ENCODE data around the gene EPS8L3.
A peak's percentile ranks its signal among the peaks of the same experiment; 100 is the strongest.
"Not testable (repeated sequence)": the region's sequence is repeated elsewhere in the genome, so short reads cannot be mapped to it uniquely, and the experiment has no call there.

EPS8L3 gene

GRCh38 chr1:109776206-109776835 lies 12.6 kb upstream of the EPS8L3 start:
- no peak for ATAC-seq
- Mint-ChIP-seq H3K27me3 (no peaks in the 10 kb centered on the region), H3K4me3 (no peak overlapping the region), H3K27ac (peak overlapping the region; percentile 15), H3K9me3 (peaks cover 6% of the 10 kb centered on the region), H3K36me3 (peaks cover 5% of the 10 kb centered on the region), H3K4me1 (peaks cover 18% of the 10 kb centered on the region)

- no peak overlapping the region for H3K4me3 Mint-ChIP-seq
- H3K36me3 Mint-ChIP-seq, result no peaks in the 10 kb centered on the region
- no peak overlapping the region for H3K27ac Mint-ChIP-seq
- H3K27me3 Mint-ChIP-seq, result no peaks in the 10 kb centered on the region
- peaks cover 18% of the 10 kb centered on the region for H3K4me1 Mint-ChIP-seq
- no peak for ATAC-seq
- no peaks in the 10 kb centered on the region for H3K9me3 Mint-ChIP-seq
Observed at GRCh38 chr1:109775398-109775797, 11.7 kb upstream of the EPS8L3 start.

GRCh38 chr1:109773900-109774485 lies 10.3 kb upstream of the EPS8L3 start:
- Mint-ChIP-seq H3K4me3 (no peak overlapping the region), H3K27ac (no peak overlapping the region), H3K9me3 (no peaks in the 10 kb centered on the region), H3K27me3 (no peaks in the 10 kb centered on the region), H3K4me1 (peaks cover 18% of the 10 kb centered on the region), H3K36me3 (no peaks in the 10 kb centered on the region)
- no peak for ATAC-seq

- Mint-ChIP-seq H3K4me1 (peaks cover 18% of the 10 kb centered on the region), H3K27me3 (no peaks in the 10 kb centered on the region), H3K36me3 (no peaks in the 10 kb centered on the region), H3K27ac (no peak overlapping the region), H3K9me3 (no peaks in the 10 kb centered on the region), H3K4me3 (no peak overlapping the region)
- peak; percentile 88 for ATAC-seq
Observed at GRCh38 chr1:109773203-109773899, 9.6 kb upstream of the EPS8L3 start.

GRCh38 chr1:109772658-109773202 lies 9.0 kb upstream of the EPS8L3 start:
- Mint-ChIP-seq H3K27me3 (no peaks in the 10 kb centered on the region), H3K27ac (no peak overlapping the region), H3K4me3 (no peak overlapping the region), H3K4me1 (peaks cover 18% of the 10 kb centered on the region), H3K36me3 (no peaks in the 10 kb centered on the region), H3K9me3 (no peaks in the 10 kb centered on the region)
- ATAC-seq, result no peak

GRCh38 chr1:109771712-109772657 lies 8.3 kb upstream of the EPS8L3 start:
- no peak overlapping the region for H3K27ac Mint-ChIP-seq
- no peak for ATAC-seq
- H3K27me3 Mint-ChIP-seq, result no peaks in the 10 kb centered on the region
- no peak overlapping the region for H3K4me3 Mint-ChIP-seq
- H3K9me3 Mint-ChIP-seq, result no peaks in the 10 kb centered on the region
- H3K36me3 Mint-ChIP-seq, result no peaks in the 10 kb centered on the region
- peaks cover 13% of the 10 kb centered on the region for H3K4me1 Mint-ChIP-seq

- Mint-ChIP-seq H3K4me1 (peaks cover 6% of the 10 kb centered on the region), H3K9me3 (no peaks in the 10 kb centered on the region), H3K36me3 (no peaks in the 10 kb centered on the region), H3K4me3 (no peak overlapping the region), H3K27me3 (no peaks in the 10 kb centered on the region), H3K27ac (no peak overlapping the region)
- no peak for ATAC-seq
Observed at GRCh38 chr1:109770331-109771095, 6.8 kb upstream of the EPS8L3 start.

- H3K27me3 Mint-ChIP-seq, result peaks cover 10% of the 10 kb centered on the region
- peaks cover 6% of the 10 kb centered on the region for H3K4me1 Mint-ChIP-seq
- H3K27ac Mint-ChIP-seq, result no peak overlapping the region
- H3K4me3 Mint-ChIP-seq, result no peak overlapping the region
- H3K9me3 Mint-ChIP-seq, result no peaks in the 10 kb centered on the region
- no peak for ATAC-seq
- no peaks in the 10 kb centered on the region for H3K36me3 Mint-ChIP-seq
Observed at GRCh38 chr1:109769330-109770078, 5.8 kb upstream of the EPS8L3 start.

- Mint-ChIP-seq H3K27ac (no peak overlapping the region), H3K36me3 (no peaks in the 10 kb centered on the region), H3K4me3 (no peak overlapping the region), H3K27me3 (peaks cover 16% of the 10 kb centered on the region), H3K4me1 (peaks cover 5% of the 10 kb centered on the region), H3K9me3 (no peaks in the 10 kb centered on the region)
- ATAC-seq, result no peak
Observed at GRCh38 chr1:109768820-109769219, 5.1 kb upstream of the EPS8L3 start.

- Mint-ChIP-seq H3K9me3 (no peaks in the 10 kb centered on the region), H3K27me3 (peaks cover 16% of the 10 kb centered on the region), H3K27ac (no peak overlapping the region), H3K4me3 (no peak overlapping the region), H3K4me1 (no peaks in the 10 kb centered on the region), H3K36me3 (no peaks in the 10 kb centered on the region)
- ATAC-seq, result no peak
Observed at GRCh38 chr1:109768335-109768650, 4.6 kb upstream of the EPS8L3 start.

- no peak overlapping the region for H3K4me3 Mint-ChIP-seq
- H3K4me1 Mint-ChIP-seq, result no peaks in the 10 kb centered on the region
- ATAC-seq, result no peak
- H3K36me3 Mint-ChIP-seq, result no peaks in the 10 kb centered on the region
- peaks cover 16% of the 10 kb centered on the region for H3K27me3 Mint-ChIP-seq
- no peak overlapping the region for H3K27ac Mint-ChIP-seq
- no peaks in the 10 kb centered on the region for H3K9me3 Mint-ChIP-seq
Observed at GRCh38 chr1:109767637-109768334, 4.1 kb upstream of the EPS8L3 start.

- H3K9me3 Mint-ChIP-seq, H3K4me1 Mint-ChIP-seq, H3K36me3 Mint-ChIP-seq, H3K4me3 Mint-ChIP-seq, H3K27ac Mint-ChIP-seq, ATAC-seq: not testable (repeated sequence)
- H3K27me3 Mint-ChIP-seq, result peaks cover 16% of the 10 kb centered on the region
Observed at GRCh38 chr1:109766991-109767636, 3.4 kb upstream of the EPS8L3 start.

GRCh38 chr1:109765896-109766615 lies 2.3 kb upstream of the EPS8L3 start:
- no peak overlapping the region for H3K4me3 Mint-ChIP-seq
- no peak for ATAC-seq
- no peaks in the 10 kb centered on the region for H3K9me3 Mint-ChIP-seq
- peaks cover 5% of the 10 kb centered on the region for H3K4me1 Mint-ChIP-seq
- H3K27me3 Mint-ChIP-seq, result peaks cover 16% of the 10 kb centered on the region
- no peaks in the 10 kb centered on the region for H3K36me3 Mint-ChIP-seq
- H3K27ac Mint-ChIP-seq, result no peak overlapping the region
